Measurements from ENCODE around the gene OPRL1. TPM values are rescaled to one million over a fixed set of nuclear protein-coding genes. Genes with fewer than 3 reads are reported as not detected.

The OPRL1 gene
- polyA plus RNA-seq, 1 experiment, result 0.86 TPM

- TF ChIP-seq, protein P1, sequence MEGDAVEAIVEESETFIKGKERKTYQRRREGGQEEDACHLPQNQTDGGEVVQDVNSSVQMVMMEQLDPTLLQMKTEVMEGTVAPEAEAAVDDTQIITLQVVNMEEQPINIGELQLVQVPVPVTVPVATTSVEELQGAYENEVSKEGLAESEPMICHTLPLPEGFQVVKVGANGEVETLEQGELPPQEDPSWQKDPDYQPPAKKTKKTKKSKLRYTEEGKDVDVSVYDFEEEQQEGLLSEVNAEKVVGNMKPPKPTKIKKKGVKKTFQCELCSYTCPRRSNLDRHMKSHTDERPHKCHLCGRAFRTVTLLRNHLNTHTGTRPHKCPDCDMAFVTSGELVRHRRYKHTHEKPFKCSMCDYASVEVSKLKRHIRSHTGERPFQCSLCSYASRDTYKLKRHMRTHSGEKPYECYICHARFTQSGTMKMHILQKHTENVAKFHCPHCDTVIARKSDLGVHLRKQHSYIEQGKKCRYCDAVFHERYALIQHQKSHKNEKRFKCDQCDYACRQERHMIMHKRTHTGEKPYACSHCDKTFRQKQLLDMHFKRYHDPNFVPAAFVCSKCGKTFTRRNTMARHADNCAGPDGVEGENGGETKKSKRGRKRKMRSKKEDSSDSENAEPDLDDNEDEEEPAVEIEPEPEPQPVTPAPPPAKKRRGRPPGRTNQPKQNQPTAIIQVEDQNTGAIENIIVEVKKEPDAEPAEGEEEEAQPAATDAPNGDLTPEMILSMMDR (IDR thresholded peaks at IDR 0.05; ENCODE audit: low read depth, low read length), result no peak
- Histone ChIP-seq H3K4me3 (ENCODE audit: low read depth, low read length) (no peak overlapping the region), H3K9me3 (ENCODE audit: control insufficient read depth, insufficient read depth, low read length) (peaks cover 32% of the 10 kb centered on the region), H3K27me3 (ENCODE audit: control insufficient read depth, insufficient read depth, low read length) (no peaks in the 10 kb centered on the region), H3K27ac (ENCODE audit: low read depth, low read length) (no peak overlapping the region)
- DNase-seq (ENCODE audit: low read depth, low spot score), result no peak
- CTCF ChIA-PET, result no interaction called here
- POLR2A ChIA-PET, result no interaction called here
Measured at GRCh38 chr20:64148581-64148980, 68.7 kb downstream of the OPRL1 start.

- POLR2A ChIA-PET, result no interaction called here
- H3K9me3 ChIP-seq (ENCODE audit: control insufficient read depth, insufficient read depth, low read length), result peaks cover 32% of the 10 kb centered on the region
- TF ChIP-seq, protein P1 (IDR thresholded peaks at IDR 0.05; ENCODE audit: low read depth, low read length), result no peak
- DNase-seq (ENCODE audit: low read depth, low spot score), result no peak
- H3K27me3 ChIP-seq (ENCODE audit: control insufficient read depth, insufficient read depth, low read length), result no peaks in the 10 kb centered on the region
- H3K4me3 ChIP-seq (ENCODE audit: low read depth, low read length), result no peak overlapping the region
- CTCF ChIA-PET, result no interaction called here
- H3K27ac ChIP-seq (ENCODE audit: low read depth, low read length), result no peak overlapping the region
Measured at GRCh38 chr20:64149141-64149540, 69.3 kb downstream of the OPRL1 start.

GRCh38 chr20:64149809-64150560 is 70.1 kb downstream of the OPRL1 start:
- POLR2A ChIA-PET, result no interaction called here

More at GRCh38 chr20:64149809-64150560, 70.1 kb downstream of the OPRL1 start:
- H3K27ac ChIP-seq (ENCODE audit: low read depth, low read length), result no peak overlapping the region
- H3K9me3 ChIP-seq (ENCODE audit: control insufficient read depth, insufficient read depth, low read length), result peaks cover 25% of the 10 kb centered on the region
- no peak for DNase-seq (ENCODE audit: low read depth, low spot score)
- no peak overlapping the region for H3K4me3 ChIP-seq (ENCODE audit: low read depth, low read length)
- TF ChIP-seq, protein P1 (IDR thresholded peaks at IDR 0.05; ENCODE audit: low read depth, low read length), result no peak
- CTCF ChIA-PET, result no interaction called here
- no peaks in the 10 kb centered on the region for H3K27me3 ChIP-seq (ENCODE audit: control insufficient read depth, insufficient read depth, low read length)

Small RNA genes lying within 50 kb of the gene (small RNA-seq; reads per million reads assigned to genes)
- not detected for gene AL355803.1 (ENCODE audit: insufficient read length, low read depth)
- not detected for gene MIR6813 (ENCODE audit: insufficient read length, low read depth)

Other genes with a start within 250 kb of the OPRL1 start
- gene ZBTB46, start 248.8 kb upstream of the OPRL1 start, polyA plus RNA-seq (2011; rRNA removed), result 2.0 and 2.8 TPM in 2 replicates
- not detected in 2 replicates for gene ABHD16B, start 218.6 kb upstream of the OPRL1 start, polyA plus RNA-seq (2011; rRNA removed)
- 202 and 219 TPM in 2 replicates for gene TPD52L2, start 214.8 kb upstream of the OPRL1 start, polyA plus RNA-seq (2011; rRNA removed)
- 36.7 and 40.9 TPM in 2 replicates for gene DNAJC5, start 185.0 kb upstream of the OPRL1 start, polyA plus RNA-seq (2011; rRNA removed)
- gene UCKL1, start 123.7 kb upstream of the OPRL1 start, polyA plus RNA-seq (2011; rRNA removed), result 18.0 and 22.3 TPM in 2 replicates
- gene ZNF512B, start 110.2 kb upstream of the OPRL1 start, polyA plus RNA-seq (2011; rRNA removed), result 4.0 and 6.0 TPM in 2 replicates
- 1.3 and 1.8 TPM in 2 replicates for gene SAMD10, start 100.4 kb upstream of the OPRL1 start, polyA plus RNA-seq (2011; rRNA removed)
- gene PRPF6, start 99.0 kb upstream of the OPRL1 start, polyA plus RNA-seq (2011; rRNA removed), result 38.5 and 47.5 TPM in 2 replicates
- gene C20orf204, start 43.9 kb upstream of the OPRL1 start, polyA plus RNA-seq (2011; rRNA removed), result 0.01 and 0.07 TPM in 2 replicates
- gene SOX18, start 30.4 kb upstream of the OPRL1 start, polyA plus RNA-seq (2011; rRNA removed), result not detected in 2 replicates
- 12.8 and 18.0 TPM in 2 replicates for gene TCEA2, start 16.9 kb upstream of the OPRL1 start, polyA plus RNA-seq (2011; rRNA removed)
- gene RGS19, start 564 bp upstream of the OPRL1 start, polyA plus RNA-seq (2011; rRNA removed), result 7.5 and 9.3 TPM in 2 replicates
- not detected in 2 replicates for gene LKAAEAR1, start 4.3 kb downstream of the OPRL1 start, polyA plus RNA-seq (2011; rRNA removed)
- not detected in 2 replicates for gene NPBWR2, start 27.5 kb downstream of the OPRL1 start, polyA plus RNA-seq (2011; rRNA removed)
- not detected in 2 replicates for gene MYT1, start 84.4 kb downstream of the OPRL1 start, polyA plus RNA-seq (2011; rRNA removed)
- gene PCMTD2, start 175.7 kb downstream of the OPRL1 start, polyA plus RNA-seq (2011; rRNA removed), result 32.4 and 42.7 TPM in 2 replicates